Renal cortical epithelial cell (primary cell): ENCODE data around the gene HAUS3. TPM values are rescaled to one million over a fixed set of nuclear protein-coding genes. Genes with fewer than 3 reads are reported as not detected.

Experiments
- DNase-seq: peaks from one replicate; pipeline ENCODE4 v3.0.0-alpha.2; 2011; ENCODE audit warnings: low read depth
- total RNA-seq: library from RNA; depleted of rRNA; stranded (reverse); fragments of >200 nt; gene quantifications from 2 replicates; pipeline ENCODE4 v1.2.3, GENCODE V29; 2014

Gene HAUS3
- total RNA-seq: 6.9 and 12.6 TPM in 2 replicates

DNA sequence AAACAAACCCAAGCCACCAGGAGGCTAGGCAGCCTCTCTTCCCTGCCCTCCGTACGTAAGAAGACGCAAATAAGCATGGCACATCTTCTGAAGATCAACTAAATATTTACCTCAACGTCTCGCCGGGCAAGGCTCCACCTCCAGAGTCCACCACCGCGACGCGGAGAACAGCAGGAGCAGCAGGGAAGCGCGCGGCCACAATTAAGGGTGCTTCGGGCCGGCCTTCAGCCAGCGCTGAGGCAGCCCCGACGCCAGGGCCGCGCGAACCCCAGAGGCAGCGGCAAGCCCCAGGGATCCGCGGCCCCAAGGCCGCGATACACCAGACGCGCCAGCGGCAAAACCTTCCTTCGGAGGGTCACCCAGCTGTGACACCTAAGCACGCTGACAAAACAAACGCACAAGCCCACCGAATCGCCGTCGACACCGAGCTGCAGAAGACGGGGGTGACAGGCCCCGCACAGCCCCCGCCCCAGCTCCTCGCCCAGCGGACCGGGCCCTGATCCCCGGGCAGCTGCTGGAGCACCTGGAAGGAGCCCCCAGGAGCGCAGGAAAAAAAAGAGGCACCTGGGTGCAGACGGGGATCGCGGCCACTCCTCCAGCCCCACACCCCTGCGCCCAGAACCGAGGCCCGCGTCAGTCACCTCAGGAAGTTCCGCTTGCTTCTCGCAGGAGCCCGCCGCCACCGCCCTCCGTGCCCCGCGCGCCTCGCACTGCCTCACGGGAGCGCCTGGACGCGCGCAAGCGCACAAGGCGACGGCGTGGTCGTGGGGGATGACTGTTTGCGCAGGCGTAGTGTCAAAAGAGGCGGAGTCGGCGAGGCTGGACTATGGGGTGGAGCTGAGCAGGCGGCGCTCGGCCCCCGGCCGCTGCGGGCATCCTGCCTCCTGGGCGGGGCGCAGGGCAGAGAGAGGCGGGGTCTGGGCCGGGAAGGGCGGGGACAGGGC, at the start of gene HAUS3, which contains the start of gene POLN:
Gene HAUS3 (minus strand): TSS at position 712 of the 944 bp plus-strand sequence. CDS start 1,175 bp downstream, outside the sequence.
Gene POLN (minus strand): TSS at position 712 of the 944 bp plus-strand sequence. CDS start 12,890 bp downstream, outside the sequence.
- peak; percentile 86 for DNase-seq

DNA sequence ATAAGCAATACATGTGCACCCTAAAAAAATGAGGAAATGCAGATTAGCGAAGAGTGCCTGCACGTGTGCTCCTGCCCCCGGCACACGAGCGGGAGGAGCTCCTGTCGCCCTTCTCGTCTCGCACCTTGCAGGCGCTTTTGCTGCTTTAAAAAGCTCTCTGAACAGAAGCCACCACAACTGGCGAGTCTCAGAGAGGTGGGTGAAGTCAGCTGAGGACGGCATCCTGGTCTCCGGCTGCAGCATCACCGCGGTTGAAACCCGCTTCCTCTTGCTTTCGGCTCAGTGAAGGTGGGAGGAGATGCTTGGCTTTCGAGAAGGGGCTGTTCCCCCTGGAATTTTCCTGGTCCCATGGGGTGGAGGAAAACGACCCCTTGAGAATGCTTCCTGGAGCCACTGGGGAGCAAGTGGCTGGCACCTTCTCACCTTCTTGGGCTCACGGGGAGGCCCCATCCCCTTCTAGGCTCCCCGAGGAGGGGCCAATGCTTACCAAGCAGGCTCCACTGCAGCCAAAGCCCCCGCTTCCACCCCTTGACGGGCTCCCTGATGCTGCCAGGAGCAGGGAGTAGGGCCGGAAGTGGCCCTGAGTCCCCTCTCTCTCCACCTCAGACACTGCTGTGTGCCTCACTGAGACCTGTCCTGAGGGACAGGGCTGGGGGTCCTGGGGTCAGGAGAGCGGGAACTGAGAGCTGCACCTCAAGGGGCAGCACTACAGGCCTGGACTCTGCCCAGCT, 49.2 kb upstream of the HAUS3 start:
- no peak for DNase-seq

- no peak for DNase-seq
Observed at GRCh38 chr4:2290488-2290887, 48.6 kb upstream of the HAUS3 start.

DNA sequence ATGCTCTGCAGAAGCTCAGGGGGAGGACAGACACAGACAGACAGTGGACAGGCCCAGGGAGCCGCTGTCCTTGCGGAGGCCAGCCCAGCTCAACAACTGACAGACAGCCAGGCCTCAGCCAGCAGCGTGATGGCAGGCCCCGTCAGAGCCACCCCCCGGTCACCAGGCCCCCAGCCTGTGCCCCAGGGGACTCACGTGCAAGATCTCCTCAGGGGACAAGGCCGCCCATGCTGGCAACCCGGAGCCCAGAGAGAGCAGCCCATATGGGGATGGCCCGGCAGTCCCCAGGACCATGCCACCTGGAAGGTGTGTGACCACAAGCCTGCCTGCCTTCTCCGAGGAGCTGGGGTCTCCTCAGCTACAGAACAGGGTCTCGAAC, 48.0 kb upstream of the HAUS3 start:
- no peak for DNase-seq

- no peak for DNase-seq
Observed at GRCh38 chr4:2289311-2289954, 47.5 kb upstream of the HAUS3 start.

GRCh38 chr4:2288051-2288541, 46.2 kb upstream of the HAUS3 start:
- no peak for DNase-seq

DNA sequence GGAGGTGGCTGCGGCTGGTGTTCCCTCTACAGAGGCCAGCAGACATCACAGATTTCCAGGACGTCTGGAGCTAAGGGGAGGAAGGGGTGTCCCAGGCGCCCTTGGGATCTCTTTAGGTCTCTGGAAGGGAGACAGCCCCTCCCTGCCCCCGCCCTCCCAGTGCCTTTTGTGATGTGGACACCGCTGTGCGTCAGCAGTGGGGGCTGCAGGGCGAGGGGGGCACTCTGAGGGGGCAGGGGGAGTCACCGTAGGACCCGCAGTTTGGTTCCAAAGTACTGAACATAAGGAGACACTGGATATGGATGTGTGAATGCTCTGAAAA, 45.6 kb upstream of the HAUS3 start:
- DNase-seq: no peak

DNA sequence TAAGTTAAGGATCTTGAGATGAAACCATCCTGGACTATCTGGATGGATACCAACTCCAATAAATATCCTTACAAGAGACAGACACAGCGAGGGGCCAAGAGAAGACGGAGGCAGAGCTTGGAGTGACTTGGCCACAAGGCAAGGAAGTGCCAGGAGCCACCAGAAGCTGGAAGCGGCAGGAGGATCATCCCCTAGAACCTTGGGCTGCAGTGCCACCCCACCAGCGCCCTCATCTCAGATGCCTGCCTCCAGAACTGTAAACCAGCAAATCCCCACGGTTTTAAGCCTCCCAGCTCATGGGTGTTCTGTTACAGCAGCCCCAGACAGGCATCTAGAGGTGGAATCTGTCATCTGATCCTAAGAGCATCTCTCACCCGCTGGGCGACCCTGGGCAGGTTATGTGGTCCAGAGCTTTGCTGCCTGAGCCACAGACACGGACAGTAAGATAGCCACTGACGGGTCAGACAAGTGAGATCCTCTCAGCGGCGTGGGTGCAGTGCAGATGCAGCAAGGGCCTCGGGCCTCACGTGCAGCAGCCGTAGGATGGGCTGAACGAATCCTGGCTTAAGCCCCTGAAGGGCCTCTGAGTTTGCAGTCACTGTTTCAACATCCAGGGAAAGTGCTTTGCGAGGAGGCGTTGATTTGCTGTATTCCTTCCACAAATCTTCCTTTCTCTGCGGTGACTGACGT, 45.1 kb upstream of the HAUS3 start:
- DNase-seq: no peak

DNA sequence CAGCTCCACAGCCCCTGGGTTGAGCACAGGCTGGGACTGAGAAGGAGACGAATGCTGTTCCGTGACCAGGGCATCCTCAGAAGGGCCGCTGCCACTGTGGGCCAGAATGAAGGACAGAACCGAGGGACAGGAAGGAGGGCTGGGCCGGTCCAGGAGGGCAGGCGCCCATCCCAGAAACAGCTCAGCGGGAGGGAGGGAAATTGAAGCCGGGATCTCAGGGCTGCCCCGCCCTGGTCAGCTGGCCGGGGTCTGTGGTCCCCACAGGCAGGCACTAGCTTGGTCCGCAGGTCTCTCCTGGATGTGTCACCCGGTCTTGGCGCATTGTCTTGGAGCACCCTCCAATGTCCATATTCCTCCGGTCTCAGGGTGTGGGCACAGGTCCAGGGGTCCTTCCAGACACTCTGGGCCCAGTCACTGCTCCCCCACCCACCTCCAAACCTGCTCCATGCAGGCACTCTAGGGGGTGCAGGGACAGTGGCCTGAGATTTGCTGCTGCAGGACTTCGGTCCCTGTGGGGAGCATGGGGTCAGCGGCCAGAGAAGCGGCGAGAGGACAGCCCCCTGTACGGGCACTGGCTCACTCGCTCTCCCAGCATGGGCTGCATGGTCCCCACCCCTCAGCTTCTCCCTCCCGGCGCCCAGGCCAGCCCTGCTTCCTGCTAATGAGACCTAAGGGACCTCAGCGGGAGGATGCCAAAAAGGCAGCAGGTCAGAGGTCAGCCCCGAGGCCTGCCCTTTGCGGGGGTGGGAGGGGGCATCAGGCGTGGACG, 43.9 kb upstream of the HAUS3 start:
- DNase-seq: no peak

DNA sequence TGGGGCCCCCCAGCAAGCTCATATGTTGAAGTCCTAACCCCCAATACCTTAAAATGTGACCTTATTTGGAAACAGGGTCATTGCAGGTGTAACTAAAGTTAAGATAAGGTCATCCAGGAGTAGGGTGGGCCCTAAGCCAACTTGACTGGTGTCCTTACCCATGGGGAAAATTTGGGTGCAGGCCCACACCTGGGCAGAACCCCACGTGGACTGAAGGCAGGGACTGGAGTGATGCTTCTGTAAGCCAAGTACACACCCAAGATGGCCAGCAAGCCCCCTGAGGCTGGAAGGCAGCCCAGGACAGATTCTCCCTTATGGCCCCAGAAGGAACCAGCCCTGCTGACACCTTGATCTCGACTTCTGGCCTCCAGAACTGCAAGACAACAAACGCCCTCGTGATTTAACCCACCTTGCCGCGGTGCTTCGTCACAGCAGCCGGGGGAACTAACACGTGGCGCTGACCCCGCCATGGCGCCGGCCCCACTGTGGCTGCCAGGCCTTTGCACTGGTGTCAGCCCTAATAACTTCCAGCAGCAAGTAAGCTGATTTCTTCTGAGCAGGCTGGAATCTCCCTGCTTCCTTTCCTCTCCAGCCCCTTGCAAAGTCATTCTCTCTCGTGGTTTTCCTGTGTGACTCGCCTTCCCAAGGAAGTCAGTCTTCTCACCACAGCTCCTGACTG, 43.2 kb upstream of the HAUS3 start:
- peak; percentile 59 for DNase-seq

GRCh38 chr4:2284161-2284933, 42.4 kb upstream of the HAUS3 start:
- no peak for DNase-seq

GRCh38 chr4:2283199-2283711, 41.3 kb upstream of the HAUS3 start:
- DNase-seq: no peak

DNA sequence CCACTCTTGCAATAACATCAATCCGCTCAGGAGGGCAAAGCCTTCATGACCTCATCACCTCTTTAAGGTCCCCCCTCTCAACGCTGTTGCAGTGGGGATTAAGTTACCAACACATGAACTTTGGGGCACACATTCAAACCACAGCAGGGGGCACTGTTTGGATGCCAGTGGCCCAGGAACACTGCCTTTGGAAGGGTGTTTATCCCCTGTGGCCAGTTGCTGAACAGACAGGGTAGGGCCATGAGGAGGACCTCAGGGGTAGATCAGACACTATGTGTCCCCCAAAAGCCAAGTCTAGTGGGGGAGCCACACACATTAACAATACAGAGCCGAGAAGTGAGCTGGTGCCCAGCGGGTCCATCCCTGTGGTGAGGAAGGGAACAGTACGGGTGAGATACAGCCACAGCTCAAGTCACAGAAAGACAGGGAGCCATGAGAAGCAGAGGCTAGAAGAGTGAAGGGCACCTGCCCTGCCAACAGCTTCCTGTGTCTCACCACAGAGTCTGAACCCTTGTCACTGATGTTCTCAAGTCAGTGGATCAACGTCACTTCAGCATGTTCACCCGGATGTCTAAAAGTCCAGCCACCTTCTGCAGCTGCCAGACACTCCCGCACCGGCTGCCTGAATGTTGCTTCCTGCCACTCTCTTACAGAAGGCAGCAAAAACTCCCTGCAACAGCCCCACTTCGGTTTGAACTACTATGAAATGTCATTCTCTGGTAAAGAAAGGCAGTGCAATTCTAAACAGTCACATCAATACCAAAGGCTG, 39.8 kb upstream of the HAUS3 start:
- DNase-seq: no peak

- DNase-seq: no peak
Observed at GRCh38 chr4:2280531-2281300, 38.8 kb upstream of the HAUS3 start.

DNA sequence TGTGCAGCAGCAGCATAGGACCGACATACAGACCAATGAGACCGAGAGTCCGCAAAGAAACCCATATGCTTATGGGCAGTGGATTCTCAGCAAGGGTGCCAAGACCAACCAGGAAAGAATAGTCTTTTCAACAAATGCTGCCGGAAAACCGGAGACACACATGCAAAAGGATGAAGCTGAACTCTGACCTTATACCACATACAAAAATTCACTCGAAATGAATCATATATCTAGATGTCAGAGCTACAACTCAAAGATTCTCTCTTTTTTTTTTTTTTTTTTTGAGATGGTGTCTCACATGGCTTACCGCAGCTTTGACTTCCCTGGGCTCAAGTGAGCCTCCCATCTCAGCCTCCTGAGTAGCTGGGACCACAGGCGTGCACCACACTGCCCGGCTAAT, 36.0 kb upstream of the HAUS3 start:
- no peak for DNase-seq

- no peak for DNase-seq
Observed at GRCh38 chr4:2276581-2277325, 34.8 kb upstream of the HAUS3 start.
